ENCODE results near the gene ZNF649.
"Not testable (repeated sequence)": the region's sequence is repeated elsewhere in the genome, so short reads cannot be mapped to it uniquely, and the experiment has no call there.

The ZNF649 gene

DNA sequence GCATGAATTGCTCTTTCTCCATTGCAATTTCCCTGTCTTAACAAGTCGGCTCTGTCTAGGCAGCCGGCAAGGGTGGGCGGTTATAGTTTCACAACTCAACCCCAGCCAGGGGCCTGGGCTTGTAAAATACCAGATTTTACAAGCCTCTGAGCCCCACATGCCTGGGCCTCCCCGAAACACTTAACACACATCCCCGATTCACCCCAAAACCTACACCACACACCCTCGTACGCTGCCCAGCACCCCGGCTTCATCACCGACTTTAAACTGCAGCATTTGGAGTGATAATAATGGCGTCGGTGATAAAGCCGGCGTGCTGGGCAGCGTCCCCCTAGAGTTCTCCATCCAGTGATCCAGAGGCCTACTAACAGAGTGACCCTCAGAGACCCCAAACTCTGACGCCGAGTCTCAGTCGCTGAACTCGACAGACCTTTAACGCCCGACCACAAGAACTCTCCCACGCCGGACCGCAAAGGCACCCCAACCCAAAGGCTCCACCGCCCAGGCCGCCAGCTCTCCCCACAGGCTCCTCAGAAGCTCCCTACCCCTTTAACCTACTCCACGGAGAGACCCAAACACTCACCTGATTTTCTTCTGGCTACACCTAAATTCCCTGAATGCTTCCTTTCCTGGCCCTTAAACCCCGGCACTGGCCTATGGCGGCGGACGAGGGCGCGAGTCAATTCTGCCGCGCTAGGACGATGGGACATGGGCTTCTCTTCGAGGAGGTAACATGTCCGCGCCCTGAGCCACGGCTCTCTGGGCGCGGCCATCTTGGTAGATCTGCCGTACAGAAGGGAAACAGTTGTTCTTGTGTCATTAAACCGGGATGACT, at the start of gene ZNF649:
ZNF649 (minus strand) TSS at position 687 of the 835 bp plus-strand sequence. CDS start 4,910 bp downstream, outside the sequence.
- DNase-seq, result peak; percentile 91

DNA sequence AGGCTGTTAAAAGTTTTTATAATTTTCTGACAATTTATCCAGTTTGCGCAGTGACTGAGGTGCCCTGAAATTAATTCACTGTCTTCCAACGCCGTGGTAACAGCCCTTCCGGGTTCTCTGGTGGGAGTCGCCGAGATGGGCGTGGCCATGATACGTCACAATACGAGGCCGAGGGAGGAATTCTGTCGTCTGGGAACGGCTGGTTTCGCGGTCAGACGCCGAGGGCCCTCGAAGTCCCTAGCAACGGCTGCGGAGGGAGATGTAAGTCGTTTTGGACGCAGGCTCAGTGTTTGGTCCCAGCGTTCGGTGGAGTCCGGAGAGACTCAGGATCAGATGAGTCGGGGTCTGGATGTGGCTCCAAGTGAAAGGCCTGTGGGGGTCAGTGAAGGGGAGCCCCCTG, 44.2 kb upstream of the ZNF649 start:
- no peak for DNase-seq

DNA sequence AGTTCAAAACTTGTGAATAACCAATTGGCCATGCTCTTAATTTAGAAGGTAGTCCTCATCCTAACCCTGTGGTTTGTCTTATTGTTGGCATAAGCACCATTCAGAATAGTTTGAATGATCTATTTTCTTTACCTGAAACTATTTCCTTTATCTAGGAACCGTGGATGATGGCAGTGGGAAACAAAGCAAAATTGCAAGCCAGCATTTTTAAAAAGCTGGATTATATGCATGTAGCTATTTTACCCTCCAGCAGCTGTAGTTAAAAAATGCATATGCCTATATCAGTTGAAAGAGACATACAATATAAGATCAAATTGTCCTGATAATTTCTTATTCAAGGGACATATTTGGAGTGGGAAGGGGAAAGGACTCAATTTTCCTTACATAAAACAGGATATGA, 41.8 kb upstream of the ZNF649 start:
- DNase-seq, result no peak

- no peak for DNase-seq
Measured at GRCh38 chr19:51944798-51945552, 40.2 kb upstream of the ZNF649 start.

- no peak for DNase-seq
Measured at GRCh38 chr19:51938936-51939335, 34.1 kb upstream of the ZNF649 start.

GRCh38 chr19:51931921-51932320, 27.1 kb upstream of the ZNF649 start:
- no peak for DNase-seq

- no peak for DNase-seq
Measured at GRCh38 chr19:51927859-51928258, 23.0 kb upstream of the ZNF649 start.

DNA sequence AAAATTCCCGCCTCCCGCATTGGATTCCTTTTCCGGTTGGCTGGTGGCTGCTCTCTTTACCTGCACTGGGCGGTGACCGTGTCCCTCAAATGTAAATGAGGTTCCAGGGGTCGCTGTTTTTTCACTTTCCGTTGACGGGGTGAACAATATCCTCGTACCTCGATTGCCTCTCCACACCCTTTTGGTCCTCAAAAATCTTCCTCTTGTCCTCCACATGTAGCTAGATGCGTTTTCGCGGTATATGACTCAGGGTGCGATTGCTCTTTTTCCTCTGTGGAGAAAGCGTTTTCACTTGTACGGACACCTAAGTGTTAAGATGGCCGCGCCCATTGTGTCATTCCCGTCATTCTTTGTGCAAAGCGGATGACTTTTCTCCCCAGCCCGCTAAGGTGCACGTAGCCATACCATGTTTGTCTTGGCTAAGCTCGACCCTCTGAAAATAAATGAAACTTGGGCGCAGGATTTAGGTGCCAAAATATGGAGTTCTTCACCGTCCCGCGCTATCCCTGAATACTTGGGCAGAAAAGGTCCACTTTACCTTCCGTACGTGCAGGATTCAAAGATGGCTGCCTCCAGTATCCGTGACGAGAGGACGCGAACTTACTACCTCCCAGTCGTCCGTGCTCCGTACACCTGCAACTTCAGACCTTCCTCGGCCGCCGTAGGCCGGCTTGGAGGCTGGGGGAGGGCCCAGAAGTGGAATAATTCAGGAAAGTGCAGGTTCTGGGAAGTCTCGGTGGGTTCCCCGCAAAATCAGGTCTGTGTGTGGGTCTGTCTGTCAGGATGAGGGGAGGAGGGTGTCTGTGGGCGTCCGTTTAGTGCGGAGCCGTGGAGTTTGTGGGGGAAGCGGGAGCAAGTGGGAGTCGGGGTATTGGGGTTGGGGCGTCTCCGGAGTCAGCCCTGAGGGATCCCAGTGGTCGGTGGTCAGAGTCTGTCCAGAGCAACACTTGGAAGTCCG, 22.2 kb upstream of the ZNF649 start, which contains the start of gene ZNF613:
ZNF613 (plus strand) TSS at position 689 of the 958 bp plus-strand sequence. CDS start 8,749 bp downstream, outside the sequence.
- DNase-seq, result peak; percentile 85

DNA sequence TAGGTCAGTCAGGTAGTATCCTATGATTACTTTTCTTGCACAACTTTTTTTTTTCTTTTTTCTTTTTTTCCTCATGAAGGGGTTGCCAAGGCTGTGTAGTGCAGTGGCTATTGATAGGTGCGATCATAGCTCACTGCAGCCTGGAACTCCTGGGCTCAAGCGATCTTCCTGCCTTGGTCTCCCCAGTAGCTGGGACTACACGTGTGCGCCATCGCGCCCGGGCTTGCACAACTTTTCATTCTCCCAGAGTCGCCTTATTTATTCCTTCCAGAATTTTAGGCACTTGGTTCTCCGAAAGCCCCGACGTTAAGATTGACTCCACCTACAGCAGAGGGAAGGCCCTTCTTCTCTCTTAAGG, 21.6 kb upstream of the ZNF649 start:
- no peak for DNase-seq

DNA sequence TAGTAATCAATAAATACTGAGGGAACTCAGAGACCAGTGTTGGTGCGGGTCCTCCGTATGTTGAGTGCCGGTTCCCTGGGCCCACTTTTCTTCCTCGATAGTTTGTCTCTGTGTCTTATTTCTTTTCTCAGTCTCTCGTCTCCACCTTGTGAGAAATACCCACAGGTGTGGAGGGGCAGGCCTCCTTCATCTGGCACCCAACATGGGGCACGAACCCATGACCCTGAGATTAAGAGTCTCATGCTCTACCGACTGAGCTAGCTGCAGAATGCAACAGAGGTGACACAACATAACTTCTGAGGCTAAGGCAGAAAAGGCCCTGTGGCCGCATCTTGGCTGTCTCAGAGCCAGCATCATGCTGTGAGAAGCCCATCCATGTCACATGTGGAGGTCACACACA, 17.1 kb upstream of the ZNF649 start:
- DNase-seq, result no peak

DNA sequence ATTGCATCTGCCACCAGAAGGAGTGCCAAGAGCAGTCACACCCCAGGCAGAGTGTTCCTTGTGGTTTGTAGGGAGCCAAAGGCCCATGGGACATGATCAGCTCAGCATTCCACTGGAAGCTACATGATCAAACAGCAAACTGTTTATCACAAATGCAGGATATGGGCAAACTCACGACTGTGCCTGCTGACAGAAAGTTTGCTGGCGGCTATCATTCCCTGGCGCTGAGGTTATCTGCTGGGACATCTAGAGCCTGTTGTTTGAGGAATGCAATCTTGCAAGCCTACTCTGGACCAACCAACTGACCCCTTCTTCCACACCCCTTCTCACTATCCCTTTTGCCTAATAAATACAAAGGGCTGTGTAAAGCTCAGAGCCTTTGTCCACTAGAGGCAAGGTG, 14.8 kb upstream of the ZNF649 start:
- DNase-seq, result no peak

GRCh38 chr19:51916167-51916566, 11.3 kb upstream of the ZNF649 start:
- DNase-seq, result no peak

GRCh38 chr19:51915324-51915867, 10.6 kb upstream of the ZNF649 start:
- no peak for DNase-seq

DNA sequence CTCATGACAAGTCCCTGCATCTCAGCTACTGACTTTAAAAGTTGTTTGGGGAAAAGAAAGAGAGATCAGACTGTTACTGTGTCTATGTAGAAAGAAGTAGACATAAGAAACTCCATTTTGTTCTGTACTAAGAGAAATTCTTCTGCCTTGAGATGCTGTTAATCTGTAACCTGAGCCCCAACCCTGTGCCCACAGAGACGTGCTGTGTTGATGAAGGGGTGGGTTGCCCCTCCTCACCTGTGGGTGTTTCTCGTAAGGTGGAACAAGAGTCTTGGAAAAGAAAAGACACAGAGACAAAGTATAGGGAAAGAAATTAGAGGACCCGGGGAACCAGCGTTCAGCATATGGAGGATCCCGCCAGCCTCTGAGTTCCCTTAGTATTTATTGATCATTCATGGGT, 3.2 kb upstream of the ZNF649 start:
- DNase-seq, result not testable (repeated sequence)

DNA sequence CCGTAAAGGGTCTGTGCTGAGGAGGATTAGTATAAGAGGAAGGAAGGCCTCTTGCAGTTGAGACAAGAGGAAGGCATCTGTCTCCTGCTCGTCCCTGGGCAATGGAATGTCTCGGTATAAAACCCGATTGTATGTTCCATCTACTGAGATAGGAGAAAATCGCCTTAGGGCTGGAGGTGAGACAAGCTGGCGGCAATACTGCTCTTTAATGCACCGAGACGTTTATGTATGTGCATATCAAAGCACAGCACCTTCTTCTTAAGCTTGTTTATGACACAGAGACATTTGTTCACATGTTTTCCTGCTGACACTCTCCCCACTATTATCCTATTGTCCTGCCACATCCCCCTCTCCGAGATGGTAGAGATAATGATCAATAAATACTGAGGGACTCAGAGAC, 1.3 kb upstream of the ZNF649 start:
- not testable (repeated sequence) for DNase-seq

DNA sequence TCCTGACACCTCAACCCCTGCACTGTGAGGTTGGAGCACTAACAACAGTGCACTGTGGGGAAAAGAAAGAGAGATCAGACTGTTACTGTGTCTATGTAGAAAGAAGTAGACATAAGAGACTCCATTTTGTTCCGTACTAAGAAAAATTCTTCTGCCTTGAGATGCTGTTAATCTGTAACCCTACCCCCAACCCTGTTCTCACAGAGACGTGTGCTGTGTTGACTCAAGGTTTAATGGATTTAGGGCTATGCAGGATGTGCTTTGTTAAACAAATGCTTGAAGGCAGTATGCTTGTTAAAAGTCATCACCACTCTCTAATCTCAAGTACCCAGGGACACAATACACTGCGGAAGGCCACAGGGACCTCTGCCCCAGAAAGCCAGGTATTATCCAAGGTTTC, 822 bp upstream of the ZNF649 start:
- not testable (repeated sequence) for DNase-seq

GRCh38 chr19:51905206-51905605, 389 bp upstream of the ZNF649 start:
- no peak for DNase-seq

DNA sequence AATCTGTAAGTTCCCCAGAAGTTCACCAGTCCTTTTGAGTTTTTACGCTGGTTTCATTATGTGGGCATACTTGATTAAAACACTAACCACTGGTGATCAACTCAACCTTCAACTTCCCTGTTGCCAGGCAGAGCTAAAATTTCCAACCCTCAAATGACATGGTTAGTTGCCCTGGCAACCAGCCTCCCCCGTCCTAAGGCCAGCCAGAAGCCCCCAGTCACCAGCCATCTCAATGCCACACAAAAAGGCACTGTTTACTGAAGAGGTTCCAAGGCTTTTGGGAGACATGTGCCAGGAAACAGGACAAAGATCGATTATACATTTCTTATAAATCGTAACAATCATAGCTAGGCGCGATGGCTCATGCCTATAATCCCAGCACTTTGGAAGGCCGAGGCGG, 1.6 kb downstream of the ZNF649 start:
- DNase-seq, result no peak

DNA sequence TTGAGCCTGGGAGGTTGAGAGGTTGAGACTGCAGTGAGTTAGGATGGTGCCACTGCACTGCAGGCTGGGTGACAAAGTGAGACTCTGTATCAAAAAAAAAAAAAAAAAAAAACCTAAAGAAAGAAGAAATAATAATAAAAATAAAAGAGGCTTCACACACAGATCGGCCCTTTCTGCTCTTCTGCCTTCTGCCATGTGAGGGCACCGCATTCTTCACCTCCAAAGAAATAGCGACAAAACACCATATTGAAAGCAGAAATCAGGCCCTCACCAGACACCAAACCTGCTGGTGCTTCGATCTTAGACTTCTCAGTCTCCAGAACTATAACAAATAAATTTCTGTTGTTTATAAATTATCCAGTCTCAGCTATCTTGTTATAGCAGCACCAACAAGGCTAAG, 3.0 kb downstream of the ZNF649 start:
- DNase-seq, result no peak

DNA sequence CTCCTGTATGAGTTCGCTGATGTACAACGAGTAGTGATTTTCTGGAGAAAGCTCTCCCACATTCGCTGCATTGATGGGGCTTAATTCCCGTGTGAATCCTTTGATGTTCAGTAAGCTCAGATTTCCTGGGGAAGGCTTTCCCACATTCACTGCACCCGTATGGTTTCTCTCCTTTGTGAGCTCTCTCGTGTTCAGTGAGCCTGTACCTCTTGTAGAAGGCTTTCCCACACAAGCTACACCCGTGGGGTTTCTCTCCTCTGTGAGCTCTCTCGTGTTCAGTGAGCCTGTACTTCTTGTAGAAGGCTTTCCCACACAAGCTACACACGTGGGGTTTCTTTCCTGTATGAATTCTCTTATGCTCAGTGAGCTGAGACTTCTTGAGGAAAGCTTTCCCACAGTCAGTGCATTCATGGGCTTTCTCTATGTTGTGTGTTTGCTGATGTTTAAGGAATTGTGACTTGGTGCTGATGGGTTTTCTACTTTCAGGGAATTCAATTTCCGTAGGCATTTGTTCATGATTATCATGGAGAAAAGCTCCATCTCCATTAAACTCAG, 13.5 kb downstream of the ZNF649 start:
- DNase-seq, result no peak

GRCh38 chr19:51889934-51890333, 14.9 kb downstream of the ZNF649 start:
- no peak for DNase-seq
